Measurements from ENCODE around the gene ANKS6.
"Not testable (repeated sequence)": the region's sequence is repeated elsewhere in the genome, so short reads cannot be mapped to it uniquely, and the experiment has no call there.

ANKS6 gene

GRCh38 chr9:98684816-98685215 is 111.5 kb downstream of the ANKS6 start:
- not testable (repeated sequence) for H3K36me3 Mint-ChIP-seq (ENCODE audit: low read depth); H3K27ac Mint-ChIP-seq; ATAC-seq; H3K4me3 Mint-ChIP-seq; DNase-seq; H3K4me1 Mint-ChIP-seq; H3K27me3 Mint-ChIP-seq; H3K9me3 Mint-ChIP-seq
